ACHN (cell line): ENCODE results near the gene TMEM39A.

Experiments used
- DNase-seq: peaks from one replicate; pipeline ENCODE4 v3.0.0-alpha.2; 2015
- in situ Hi-C: cut with HindIII; loops from 2 replicates; pipeline ENCODE4 v1.10.0; 2017; ENCODE audit warnings: low sequenced_read_pairs, low pct_ligation_motif_present, low pct_unique_long_range_greater_than_20kb

Gene TMEM39A

DNA sequence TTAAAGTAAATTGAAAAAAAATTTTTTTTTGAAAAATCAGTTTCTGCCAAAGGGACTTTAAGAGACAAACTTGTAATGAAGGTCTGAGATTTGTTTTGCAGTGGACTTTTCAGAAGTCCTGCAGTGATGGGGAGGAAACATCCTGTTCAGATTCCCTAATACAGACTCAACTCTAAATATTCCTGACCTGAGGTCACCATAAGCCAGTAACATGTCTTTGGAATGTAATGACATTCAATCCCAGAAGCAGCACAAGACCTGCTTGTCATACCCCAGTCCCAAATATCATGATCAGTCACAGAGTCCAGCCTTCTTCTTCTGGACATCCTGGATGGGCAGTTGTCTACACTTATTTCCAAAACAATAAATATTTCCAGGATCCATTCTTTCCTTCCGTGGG lies 53.6 kb downstream of the TMEM39A start:
- DNase-seq = no peak
- in situ Hi-C loops = no loop called here

DNA sequence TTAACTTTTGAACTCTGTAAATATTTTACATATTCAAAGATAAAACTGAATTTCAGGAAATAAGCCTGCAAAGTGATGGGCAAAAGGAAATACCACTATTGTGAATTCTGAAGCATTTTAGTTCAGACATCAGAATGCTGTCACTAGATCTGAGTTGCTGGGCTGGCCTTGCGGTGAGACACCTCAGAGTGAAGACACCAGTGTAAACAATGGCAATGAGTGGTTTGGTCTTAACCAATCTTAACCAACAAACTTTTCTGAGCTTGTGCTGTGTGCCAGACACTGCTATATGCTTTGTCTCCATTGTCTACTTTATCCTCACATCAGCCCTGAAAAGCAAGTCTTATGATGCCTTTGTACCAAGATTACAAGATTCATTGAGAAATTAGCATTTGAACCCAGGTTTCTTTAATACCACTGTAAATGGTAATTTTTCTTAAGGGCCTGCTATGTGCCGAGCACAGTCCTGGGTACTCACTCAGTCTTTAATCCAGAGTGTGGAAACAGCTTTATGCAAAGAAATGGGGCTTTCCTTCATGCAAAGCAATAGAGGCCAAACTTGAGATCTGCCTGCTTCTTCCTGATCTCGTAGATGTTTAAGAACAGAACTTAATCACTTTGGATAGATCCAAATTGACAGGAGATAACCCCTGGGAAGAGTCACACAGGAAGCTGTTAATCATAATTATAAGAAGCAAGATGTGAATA lies 55.0 kb downstream of the TMEM39A start:
- in situ Hi-C loops = no loop called here
- no peak for DNase-seq

DNA sequence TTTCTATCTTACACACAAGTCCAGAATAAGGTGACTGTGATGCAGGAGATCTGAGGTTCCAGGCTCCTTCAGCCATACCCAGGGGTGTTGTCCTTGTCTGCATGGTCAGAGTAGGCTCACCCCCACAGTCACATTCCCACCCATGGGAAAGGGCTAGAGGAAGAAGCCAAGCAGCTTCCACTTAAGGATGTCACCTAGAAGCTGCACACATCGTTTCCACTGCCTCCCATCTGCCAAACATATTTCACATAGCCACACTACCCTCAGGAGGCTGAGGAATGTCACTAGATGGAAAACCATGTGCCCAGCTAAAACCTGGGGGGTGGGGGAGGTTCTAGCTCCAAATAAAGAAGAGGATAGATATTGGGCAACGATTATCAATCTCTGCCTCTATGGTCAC lies 58.1 kb downstream of the TMEM39A start:
- no peak for DNase-seq
- in situ Hi-C loops = no loop called here

DNA sequence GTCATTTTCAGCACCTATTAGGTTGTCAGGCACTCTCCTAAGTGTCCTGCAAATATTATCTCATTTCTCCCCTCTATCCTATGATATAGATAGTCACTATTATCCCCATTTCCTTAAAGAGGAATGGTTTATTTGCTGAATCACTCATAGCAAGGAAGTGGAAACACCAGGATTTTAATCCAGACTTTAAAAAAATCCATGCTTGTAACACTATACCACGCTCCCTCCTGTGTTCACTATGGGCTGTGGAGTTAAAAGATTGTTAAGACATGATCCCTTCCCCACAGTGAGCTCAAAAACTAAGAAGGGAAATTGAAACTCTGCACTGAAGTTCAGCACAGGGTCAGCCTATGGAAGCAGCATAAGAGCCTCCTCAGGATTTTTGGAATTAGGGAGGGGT lies 60.2 kb downstream of the TMEM39A start:
- no peak for DNase-seq
- in situ Hi-C loops = no loop called here

DNA sequence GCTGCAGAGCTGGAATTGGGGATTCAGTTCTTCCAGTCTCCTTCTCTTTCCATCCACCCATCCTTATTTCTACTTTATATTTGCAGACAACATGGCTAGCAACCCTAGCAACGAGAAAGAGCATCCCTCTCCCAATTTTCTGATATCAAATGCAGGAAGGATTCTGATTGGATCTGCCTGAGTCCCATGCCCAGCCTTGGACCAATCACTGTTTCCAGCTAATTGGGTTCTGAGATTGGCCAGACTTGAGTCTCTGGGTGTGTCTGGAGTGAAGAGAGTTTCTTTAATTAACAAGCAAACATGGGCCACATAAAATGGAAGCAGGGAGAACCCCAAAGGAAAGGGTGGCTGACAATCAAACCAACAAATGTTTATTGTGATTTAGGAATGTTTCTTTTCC lies 60.6 kb downstream of the TMEM39A start:
- in situ Hi-C loops = no loop called here
- no peak for DNase-seq

DNA sequence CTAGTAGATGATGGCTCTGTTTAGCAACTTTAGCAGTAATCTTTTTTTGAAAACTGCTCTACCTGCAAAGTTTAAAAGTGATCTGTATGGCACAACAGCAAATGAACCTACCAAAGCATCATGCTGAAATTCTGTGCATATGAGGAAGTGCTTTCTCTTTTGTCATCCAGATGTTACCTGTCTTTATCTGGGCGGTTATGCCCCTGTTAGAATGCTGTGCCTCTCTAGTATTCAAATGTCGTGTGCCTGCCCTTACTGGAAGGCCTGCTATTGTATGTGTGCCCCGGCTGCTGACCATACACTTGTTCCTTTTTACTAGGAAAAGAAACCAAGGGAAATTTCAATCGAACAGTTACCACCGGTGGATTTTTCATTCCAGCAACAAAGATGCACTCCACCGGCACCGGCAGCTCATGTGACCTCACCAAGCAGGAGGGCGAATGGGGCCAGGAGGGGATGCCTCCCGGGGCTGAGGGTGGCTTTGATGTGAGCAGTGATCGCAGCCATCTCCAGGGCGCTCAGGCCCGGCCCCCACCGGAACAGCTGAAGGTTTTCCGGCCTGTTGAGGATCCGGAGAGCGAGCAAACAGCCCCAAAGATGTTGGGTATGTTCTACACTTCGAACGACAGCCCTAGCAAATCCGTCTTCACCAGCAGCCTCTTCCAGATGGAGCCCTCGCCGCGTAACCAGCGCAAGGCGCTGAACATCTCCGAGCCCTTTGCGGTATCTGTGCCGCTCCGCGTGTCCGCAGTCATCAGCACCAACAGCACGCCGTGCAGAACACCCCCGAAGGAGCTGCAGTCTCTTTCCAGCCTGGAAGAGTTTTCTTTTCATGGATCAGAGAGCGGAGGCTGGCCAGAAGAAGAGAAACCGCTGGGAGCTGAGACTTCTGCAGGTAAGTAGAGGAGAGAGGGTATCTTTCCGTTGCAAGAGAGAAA lies 61.6 kb downstream of the TMEM39A start:
- in situ Hi-C loops = no loop called here

DNA sequence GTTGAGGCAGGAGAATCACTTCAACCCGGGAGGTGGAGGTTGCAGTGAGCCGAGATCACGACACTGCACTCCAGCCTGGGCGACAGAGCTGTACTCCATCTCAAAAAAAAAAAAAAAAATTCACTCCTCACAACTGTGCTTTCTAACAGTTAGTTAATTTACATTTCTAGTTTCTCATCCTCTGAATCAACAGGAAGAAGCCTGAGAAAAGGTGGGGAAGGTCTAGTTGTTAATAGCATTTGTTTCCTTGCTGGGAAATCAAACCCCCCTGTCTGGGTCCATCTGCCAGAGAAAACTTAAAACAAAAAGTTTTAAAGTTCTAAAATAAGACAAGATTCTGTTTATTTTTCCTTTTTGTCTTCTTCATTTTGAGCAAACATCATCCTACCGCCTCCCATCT lies 62.3 kb downstream of the TMEM39A start:
- no peak for DNase-seq
- in situ Hi-C loops = no loop called here

More for the DNA sequence above, 61.6 kb downstream of the TMEM39A start:
- no peak for DNase-seq

DNA sequence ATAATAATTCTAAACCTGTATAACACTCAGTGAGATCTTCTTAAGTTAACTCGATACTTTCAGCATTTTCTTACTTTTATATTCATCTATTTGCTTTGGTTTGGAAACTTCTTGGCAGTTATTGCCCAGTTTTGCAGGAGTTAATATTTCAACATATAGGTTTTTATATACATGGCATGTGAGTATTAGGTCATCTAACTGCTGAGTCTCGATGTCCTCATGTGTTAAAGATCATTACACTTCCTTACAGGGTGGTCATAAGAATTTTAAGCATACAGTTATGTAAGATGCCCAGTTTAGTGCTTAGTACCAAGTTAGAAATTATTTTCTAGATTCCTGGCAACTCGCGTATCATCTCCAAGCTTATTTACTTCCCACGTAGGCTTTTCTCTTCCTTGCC lies 62.9 kb downstream of the TMEM39A start:
- DNase-seq = no peak
- in situ Hi-C loops = no loop called here

DNA sequence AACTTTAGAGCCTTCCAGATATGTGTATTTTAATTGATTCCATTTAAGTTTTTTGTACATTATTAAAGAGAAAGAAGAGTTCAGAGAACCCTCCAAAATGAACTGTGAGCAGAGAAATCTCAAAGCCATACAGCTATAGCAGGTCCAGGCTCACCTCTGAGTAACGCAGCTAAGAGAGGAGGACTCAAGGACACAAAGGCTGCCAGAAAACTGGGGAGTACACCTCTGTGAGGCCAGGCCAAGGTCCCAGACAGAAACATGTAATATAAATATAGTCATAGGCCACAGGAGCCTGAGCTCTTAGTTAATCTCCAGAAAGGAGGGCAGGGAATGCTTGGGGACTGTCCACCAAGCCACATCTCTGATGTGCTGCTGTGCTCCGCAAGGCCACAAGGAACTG lies 66.5 kb downstream of the TMEM39A start:
- in situ Hi-C loops = no loop called here
- no peak for DNase-seq

DNA sequence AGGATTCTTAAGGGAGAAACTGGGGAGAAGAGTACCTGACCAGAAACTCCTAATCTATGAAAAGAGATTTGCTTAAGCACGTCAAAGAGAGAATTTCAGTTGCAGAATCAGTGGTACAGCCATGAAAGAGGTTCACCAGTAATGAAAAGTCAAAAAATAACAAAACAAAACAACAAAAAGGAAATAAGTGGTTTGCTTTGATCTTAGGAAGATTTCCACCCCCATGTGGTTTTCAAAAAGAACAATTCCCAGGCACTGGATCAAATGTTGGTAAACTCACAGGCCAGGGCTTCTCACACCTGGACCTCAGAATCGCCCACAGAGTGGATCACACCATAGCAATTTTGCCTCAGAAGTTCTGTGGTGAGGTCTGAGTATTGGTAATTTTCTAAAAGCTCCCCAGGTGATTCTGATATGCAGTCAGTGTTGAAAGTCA lies 67.5 kb downstream of the TMEM39A start:
- in situ Hi-C loops = no loop called here
- no peak for DNase-seq

DNA sequence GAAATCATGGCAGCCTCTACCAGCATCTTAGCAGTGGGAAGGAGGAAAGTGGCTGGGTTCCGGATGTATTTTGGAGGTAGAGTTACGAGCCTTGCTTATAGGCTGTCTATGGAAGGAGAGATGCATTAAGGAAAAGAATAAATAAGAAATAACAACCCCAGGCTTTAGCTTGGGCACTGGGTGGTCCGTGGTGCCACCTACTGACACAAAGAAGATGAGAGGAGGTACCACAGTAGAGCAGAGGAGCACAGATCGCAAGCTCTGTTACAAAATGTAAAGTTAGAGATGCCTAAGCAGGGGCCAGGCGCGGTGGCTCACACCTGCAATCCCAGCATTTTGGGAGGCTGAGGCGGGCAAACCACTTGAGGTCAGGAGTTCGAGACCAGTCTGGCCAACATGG lies 74.8 kb downstream of the TMEM39A start:
- no peak for DNase-seq
- in situ Hi-C loops = no loop called here

DNA sequence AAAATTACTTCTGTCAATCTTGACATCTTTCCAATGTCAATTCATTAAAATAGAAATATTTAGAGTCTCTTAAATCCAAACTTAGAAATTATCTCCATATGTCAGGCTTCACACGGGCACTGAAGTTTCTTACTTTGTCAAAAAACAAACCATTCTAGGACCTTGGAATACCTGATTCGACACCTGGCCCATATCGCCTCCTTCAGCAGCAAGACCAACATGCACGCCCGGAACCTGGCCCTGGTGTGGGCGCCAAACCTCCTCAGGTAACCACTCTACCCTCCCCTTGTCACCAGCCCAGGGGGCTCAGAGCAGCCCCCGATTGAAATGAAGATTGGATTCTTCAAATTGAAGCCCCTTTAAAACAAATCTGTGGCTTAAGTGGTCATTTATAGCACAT lies 81.3 kb downstream of the TMEM39A start:
- no peak for DNase-seq
- in situ Hi-C loops = no loop called here

DNA sequence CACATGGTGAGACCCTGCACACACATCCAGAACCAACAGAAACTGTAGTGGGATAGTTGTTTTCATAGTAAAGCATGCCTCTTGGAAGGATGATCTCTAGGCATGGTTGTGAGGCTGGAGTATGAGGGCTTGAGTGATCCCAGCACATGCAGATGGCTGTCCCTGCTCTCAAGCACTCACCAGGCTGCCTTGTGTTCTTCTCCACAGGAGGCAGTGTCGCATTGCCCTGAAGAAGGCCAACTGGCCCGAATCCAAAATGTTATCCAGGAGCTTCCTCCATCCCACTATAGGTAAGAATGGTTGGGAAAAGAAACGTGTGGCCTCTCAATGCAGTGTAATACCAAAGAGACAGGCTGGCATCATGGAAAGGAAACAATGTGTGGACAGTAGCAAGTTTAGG lies 82.7 kb downstream of the TMEM39A start:
- no peak for DNase-seq
- in situ Hi-C loops = no loop called here
